GM03348 (cell line): ENCODE results near the gene CSMD2.
A peak's percentile ranks its signal among the peaks of the same experiment; 100 is the strongest.
"Not testable (repeated sequence)": the region's sequence is repeated elsewhere in the genome, so short reads cannot be mapped to it uniquely, and the experiment has no call there.

ENCODE experiments used
- DNase-seq: peaks from one replicate; pipeline ENCODE4 v3.0.0; 2012; ENCODE audit warnings: low spot score

Gene CSMD2

DNA sequence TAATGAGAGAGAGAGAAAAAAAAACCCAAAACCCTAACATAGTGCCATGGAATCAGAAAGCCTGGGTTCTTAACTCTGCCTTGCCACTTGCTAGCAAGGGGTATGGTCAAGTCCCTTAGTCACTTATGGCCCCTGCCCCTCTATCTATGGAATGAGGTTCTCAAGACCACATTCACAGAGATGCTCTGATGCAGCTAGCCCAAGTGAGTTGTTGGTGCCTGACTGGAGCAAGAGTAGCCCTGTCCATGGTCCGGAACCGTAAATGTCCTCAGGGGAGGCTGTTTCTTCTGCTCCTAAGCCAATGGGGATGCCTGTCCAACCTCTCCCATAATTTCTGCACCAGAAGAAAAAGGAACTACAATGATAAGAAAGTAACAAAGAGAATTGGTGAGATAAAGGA is 56.8 kb downstream of the CSMD2 start:
- no peak for DNase-seq

DNA sequence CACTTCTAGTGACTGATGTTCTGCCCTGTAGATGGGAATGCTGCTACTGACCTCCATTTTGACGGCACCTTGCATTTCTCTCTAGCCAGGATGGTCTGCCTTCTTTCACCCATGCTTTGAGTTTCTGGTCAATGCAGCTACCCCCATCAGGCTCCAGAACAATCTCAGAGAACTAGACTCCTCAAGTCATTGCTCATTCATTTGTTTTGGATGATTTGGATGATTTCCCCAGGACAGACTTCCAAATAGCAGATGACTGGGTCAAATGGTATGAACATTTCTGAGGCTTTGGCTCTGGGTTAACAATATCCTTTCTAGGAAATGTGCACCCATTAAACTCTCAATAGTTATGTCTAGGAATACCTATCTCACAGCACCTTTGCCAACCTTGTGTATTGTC is 63.9 kb downstream of the CSMD2 start:
- peak; percentile 86 for DNase-seq

DNA sequence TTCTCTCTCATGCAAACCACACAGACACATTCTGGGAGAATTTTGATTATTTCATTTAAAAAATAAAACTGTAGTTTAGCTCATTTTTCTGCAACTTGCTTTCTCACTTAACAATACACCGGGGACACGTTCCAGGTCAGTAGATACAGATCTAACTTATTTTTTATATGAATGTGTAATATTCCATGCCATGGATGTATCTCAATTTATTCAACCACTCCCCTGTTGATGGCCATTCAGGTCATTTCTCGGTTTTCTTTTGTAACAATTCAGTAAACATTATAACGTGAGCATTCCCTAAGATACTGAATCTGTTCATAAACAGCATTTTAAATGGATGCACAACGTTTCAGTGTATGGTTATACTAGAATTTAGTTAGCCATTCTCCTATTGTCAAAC is 64.7 kb downstream of the CSMD2 start:
- no peak for DNase-seq

DNA sequence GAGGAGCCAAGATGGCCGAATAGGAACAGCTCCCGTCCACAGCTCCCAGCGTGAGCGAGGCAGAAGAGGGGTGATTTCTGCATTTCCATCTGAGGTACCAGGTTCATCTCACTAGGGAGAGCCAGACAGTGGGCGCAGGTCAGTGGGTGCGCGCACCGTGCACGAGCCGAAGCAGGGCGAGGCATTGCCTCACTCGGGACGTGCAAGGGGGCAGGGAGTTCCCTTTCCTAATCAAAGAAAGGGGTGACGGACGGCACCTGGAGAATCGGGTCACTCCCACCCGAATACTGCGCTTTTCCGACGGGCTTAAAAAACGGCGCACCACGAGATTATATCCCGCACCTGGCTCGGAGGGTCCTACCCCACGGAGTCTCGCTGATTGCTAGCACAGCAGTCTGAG is 72.6 kb downstream of the CSMD2 start:
- DNase-seq, result not testable (repeated sequence)

DNA sequence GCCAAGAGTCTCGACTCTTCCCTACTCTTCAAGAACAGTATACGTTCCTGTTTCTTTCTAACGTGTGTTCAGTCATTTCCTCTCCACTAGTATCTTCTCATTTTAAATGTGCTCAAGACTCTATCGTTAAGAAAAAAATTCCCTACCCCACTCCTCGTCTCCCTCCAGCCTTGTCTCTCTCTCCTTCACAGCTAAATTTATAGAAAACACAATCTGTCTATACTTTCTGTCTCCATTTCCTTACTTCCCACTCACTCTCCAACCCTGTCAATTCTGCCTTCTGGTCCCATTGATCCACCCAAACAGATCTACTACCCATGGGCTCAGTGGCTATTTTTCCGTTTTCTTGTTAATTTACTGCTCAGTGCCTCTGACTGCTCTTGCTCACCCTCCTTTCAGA is 75.3 kb downstream of the CSMD2 start:
- DNase-seq, result no peak

DNA sequence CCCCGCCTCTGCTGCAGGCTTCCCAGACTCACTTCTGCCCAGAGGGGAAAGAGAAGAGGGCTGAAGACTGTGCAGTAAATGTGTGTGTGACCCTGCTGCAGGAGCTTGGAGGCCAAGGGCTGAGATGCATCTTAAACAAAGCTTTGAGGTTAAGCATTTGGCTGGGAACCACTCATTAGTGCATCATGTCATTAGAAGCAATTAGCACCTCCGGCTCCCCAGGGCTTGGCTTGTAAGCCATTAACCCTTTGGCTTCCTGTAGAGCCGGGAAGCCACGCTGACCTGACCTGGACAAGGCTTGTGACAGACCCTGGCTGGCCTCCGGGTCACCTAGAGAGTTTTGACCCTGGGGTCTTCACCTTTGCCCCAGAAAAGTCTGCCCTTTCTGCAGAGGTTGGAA is 77.0 kb downstream of the CSMD2 start:
- no peak for DNase-seq

DNA sequence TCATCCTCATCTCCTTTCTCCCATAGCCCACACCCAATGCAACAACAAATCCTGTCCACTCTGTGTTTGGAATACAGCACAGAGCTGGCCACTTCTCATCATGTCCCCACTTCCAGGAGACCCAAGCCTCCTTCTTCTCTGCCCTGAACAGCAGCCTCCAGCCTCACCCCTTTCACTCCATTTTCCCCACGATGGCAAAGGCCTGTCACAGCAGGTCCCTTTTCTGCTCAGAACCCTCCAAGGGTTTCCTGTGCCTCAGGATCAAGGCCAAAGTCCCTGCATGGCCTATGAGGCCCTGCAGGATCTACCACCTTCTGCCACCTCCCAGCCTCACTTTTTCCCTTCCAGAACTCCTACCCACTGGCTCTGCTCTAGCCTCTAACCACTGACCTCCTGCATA is 78.5 kb downstream of the CSMD2 start:
- DNase-seq, result no peak

DNA sequence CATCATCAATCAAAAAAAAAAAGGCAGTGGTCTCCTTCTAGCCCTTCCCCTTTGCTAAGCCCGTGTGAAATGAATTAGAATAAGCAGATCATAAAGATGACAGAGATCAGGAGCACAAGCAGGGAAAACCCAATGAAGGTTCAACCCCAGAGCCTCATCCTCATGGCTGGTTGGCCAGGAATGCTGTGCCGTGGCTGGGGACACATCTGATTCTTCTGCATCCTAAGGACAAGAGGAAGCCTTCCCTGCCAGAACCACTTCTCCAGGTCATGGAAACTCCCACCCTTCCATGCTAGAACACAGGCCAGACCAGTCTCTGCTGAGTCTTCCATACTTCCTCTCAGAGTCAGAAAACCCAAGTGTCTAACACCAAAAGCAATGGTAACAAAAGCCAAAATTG is 81.1 kb downstream of the CSMD2 start:
- DNase-seq, result no peak

DNA sequence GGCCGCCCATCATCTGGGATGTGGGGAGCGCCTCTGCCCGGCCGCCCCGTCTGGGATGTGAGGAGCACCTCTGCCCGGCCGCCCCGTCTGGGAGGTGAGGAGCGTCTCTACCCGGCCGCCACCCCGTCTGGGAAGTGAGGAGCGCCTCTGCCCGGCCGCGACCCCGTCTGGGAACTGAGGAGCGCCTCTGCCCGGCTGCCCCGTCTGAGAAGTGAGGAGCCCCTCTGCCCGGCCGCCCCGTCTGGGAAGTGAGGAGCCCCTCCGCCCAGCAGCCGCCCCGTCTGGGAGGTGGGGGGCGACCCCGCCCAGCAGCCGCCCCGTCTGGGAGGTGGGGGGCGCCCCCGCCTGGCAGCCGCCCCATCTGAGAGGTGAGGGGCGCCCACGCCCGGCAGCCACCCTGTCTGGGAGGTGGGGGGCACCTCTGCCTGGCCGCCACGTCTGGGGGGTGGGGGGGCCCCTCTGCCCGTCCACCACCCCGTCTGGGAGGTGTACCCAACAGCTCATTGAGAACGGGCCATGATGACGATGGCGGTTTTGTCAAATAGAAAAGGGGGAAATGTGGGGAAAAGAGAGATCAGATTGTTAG is 82.9 kb downstream of the CSMD2 start:
- DNase-seq, result not testable (repeated sequence)

DNA sequence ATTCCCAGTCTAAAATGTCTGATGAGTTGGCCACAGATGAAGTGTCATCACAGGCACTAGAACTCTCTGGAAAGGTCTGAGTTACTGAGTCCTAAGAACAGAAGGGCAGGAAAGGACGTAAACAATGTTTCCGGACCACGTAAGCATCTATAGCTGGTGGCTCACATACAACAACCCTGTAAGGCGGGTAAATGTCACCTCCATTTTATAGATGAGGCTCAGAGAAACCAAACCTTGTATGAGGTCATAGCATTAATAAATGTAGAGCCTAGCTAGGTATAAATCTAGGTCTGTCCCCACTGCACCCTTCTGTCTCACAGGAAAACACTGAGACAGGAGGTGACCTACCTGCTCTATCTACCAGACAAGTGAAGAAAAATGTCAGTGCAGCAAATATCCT is 86.6 kb downstream of the CSMD2 start:
- DNase-seq, result no peak

DNA sequence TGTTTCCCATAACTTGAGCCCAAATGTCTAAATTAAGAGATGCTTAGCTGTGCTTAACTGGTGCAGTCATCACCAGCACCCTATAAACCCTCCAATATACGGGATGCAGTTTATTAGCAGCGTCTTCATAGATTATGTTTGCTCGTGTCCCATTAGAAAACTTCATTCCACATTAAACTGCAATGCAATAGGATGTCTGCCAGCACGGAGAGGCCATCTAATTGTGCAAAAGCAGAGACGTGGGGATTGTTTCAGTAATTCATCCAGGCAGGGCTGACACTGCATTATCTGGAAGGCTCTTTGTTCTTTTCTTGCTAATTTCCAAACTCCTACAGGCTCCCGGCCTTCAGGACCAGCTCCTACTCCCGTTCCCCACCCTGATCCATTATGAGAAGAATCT is 89.5 kb downstream of the CSMD2 start:
- no peak for DNase-seq

DNA sequence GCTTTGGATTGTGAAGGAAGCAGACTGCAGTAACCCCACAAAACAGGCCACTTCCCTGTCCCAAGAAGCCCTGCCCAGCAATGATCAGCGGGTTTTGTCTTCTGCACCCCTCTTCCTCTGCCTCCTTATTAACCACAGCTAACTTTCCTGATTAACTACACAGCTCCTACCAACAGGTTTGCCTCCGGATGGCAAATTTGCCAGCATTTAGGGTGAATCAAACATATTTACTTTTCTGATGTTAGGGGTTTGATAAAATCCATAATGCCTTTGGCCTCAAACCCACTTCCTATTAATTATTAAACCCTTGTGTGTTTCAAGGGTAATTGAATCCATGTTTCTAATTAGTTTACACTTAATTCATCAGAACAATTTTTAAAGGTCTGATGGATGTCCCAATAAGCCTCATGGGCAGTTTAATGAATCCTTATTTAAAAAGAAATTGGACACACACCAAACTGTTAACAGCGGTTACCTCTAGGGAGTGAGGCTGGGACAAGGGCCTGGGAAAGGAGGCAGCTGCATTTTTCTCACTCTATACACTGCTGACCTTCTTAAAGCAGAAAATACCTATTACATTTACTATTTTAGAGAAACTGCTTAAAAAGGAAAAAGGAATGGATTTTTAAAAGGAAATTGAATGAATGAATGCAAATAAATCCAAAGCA is 91.9 kb downstream of the CSMD2 start:
- DNase-seq, result no peak

DNA sequence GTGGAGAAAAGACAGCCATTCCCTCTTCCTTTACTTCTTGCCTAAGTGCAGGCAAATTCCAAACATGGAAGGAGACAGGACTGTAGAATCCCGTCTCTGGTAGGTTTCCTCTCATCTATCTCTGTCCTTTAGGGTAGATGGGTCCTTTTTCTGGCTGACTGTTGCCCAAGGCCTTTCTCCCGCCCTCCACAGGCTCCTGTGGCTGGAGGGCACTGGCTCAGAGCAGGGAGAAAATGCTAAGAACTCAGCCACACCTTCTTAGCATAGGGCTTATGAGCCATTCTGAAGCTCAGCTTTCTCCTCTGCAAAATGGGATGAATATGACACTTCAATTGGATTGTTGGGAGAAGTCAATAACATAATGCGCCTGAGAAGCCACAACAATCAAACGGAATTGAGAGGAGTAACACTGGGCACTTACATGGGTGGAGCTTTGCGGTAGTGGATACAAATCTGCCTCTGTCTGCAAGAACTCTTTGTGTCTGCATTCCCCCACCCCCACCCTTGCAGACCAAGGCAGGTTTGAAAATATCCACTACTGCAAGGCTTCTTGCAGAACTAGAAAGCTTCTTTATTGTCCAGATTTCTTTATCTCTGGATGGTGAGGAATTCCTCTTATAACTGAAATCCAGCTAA is 94.7 kb downstream of the CSMD2 start:
- DNase-seq, result no peak

DNA sequence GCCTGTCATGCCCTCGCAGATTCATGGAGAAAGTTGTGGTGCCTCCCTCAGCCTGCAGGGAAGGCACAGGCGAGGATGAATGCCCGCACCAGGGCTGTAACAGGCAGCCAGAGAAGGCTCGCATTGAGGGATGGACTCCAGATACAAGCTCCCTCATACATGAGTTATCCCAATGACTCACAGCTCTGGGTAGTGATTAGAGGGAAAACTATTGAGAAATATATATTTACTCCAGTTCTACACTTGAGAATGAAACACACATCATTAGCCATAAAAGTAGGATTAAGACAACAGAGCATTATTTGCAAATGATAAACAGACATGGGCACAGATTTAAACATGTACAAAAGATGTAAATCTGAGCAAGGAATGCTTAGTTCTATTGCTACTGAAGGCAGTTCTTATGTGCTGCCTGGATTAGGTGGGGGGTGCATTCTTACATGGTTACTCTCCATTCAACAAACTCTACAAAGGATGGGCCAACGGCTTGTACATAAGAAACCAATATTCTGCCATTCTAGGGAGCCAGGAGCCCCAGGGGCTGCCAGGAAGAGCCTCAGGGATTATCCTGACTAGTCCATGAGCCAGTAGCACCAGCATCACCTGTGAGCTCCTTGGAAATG is 97.9 kb downstream of the CSMD2 start:
- peak; percentile 91 for DNase-seq

DNA sequence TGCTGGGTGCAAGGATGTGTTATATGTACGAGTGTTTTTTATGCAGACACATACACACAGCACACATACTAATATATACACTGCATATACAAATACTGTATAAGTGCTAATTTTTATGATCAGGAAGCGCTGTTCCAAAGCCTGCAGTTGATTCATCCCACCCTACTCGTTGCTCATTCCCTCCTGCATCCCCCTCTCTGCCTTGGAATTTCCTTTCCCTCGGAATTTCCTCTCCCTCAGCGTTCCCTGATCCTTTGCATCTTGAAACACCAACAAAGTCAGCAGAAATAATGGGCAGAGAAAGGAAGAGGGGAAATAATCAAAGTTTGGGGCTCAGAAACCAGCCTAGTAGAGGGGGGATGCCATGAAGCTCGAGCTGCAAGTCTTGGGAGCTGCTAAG is 98.9 kb downstream of the CSMD2 start:
- peak; percentile 14 for DNase-seq

DNA sequence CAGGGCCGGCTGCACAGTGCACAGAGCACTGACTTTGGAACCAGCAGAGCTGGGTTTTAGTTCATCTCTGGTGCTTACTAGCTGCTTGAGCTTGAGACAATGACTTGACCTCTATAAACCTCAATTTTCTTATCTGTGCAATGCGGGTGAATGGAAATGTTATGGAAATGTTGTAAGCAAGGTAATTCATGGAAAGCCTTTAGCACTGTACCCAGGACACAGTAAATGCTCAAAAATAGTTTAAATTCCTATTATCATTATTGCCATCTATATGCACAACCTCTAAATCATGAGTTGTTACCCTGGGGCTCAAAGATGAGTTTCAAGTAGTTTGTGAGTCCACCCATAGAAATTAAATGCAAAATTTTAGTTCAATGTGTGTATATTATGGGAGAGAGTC is 99.5 kb downstream of the CSMD2 start:
- no peak for DNase-seq

DNA sequence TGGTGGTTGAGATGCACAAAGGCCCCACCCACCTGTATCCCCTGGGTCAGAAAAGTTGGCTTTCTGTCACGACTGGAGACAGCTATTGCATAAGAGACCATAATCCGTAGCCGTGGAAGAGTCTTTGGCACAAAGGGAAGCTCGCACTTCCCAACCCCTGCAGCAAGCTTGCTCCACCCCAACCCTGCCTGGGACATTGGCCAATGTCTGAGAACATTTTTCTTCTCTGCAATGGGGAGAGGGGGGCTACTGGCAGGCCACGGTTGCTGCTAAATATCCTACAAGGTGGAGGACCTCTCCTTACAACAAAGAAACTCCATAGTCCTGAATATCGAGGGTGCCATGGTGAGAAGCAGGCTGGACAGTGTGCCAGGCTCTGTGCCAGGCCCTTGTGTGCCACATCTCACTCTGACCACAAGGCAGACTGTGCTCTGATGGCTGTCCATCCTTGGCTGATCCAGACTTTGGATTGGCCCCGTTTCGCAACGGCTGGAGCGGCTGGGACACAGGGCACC is 104.1 kb downstream of the CSMD2 start:
- peak; percentile 74 for DNase-seq

DNA sequence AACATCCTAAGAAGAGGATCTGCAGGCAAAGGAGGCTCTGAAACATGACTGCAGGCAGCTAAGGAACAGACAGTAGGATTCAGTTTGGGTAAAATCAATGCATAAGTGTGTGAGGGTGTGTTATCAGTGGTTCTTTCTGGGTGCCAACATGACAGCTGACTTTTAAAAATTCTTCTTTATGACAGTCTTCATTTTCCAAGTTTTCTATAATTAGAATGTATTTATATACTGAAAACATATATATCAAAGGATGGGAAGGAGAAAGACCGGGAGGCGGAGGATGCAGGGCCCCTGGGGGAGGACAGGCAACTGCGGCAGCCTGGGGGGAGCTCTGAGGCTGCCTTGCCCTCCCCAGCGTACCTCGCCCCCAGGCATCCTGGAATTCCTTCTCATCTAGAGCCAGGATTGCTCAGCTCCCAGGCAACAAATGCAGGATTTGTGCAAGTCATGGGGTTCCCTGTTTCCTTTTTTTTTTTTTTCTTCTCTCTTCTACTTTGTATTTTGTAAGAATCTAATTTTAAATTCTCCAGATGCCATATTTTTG is 104.8 kb downstream of the CSMD2 start:
- peak; percentile 26 for DNase-seq

DNA sequence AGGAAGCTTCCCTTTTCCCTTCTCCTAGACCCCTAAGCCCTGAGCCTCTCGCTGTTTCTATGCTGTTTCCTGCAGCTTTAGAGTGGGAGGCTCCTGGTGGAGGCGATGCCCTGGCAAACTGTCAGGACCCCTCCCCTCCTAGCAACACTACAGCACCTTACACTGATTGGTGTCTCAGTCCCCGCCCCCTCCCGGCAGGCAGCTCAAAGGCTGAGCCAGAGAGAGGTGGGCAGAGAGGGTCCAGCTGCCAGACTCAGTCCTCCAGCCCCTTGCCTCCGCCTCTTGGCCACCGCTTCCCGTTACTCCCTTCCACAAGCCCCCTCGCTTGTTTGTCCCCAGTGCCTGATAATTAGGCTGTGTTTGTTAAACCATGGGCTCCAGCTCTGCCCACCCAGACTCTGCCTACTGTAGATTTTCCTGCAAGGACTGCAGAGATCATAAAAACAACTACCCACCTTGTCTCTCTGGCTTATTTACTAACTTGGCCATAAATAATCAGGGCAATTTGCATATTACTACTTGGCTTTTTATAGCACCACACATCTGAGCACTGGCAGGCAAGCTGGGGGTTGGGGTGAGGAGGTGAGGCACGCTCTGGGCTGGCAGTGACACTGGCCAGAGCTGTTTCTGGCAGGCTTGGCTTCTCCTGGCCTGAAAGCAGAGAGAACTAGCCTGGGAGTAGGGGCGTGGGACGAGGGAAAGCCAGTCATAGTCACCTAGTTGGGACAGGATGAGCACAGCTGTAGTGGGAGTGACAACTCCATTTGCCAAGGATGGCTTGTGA is 107.5 kb downstream of the CSMD2 start:
- no peak for DNase-seq

DNA sequence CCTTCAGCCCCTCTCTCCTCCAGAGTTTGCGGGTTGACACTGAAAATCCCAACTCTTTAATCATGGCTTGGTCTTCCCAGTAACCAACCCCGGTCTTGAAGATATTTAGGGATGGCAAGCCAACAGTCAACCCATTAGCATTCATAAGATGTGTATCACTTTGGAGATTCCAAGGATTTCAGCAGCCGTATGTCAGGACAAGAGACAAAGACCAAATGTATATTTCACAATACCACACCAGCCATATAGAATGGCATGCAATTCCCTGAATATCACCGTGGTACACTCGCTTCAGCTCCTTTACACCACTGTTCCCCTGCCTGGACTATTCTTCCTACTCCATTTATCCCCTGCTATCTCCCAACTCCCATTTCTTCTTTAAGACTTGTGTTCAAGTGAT is 109.2 kb downstream of the CSMD2 start:
- no peak for DNase-seq

DNA sequence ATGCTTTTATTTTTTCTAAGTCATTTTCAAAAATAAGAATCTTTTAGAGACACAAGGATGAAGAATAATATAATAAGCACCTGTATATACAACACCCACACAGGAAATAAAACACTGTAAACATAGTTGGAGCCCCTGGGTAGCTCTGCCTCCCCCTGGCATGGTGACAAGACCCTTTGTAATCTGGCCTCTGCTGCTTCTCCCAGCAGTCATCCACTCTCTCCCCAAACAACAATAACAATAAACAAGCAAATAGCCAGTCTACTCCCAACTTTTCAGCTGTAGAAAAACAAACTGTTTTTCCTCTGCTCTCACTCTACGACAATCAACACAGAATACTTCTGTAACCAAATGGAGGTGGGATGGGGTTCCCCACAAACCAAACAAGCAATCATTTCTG is 110.1 kb downstream of the CSMD2 start:
- no peak for DNase-seq

DNA sequence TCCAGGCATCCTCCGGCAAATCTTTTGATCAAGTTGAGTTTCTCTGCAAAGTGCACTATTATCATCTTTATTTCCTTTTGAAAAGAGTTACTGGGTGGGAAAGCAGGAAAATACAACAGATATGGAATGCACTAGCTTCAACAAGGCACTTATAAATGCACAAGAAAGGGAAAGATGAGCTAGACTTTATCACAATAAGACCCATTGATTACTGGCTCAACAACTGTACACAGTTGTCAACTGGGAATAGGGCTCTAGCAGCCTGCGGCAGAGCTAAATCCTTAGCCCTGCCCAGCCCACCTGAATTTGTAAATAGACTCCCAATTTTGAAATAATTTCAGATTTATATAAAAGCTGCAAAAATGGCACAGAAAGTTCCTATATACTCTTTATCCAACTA is 111.4 kb downstream of the CSMD2 start:
- DNase-seq, result no peak
